ENCODE results near the gene TFDP1.

DNA sequence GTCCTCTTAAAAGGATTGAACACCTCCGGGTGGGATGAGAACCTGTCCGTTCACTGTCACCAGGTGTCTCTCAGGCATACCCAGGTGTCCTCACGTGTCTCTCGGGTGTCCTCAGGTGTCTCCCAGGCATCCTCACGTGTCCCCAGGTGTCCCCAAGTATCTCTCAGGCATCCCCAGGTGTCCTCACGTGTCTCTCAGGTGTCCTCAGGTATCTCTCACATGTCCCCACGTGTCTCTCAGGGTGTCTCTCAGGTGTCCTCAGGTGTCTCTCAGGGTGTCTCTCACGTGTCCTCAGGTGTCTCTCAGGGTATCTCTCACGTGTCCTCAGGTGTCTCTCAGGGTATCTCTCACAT lies 39.7 kb downstream of the TFDP1 start:
- TF ChIP-seq EZH2 (IDR thresholded peaks at IDR 0.05; ENCODE audit: insufficient read depth, poor library complexity, severe bottlenecking) (no peak), EZH2phosphoT487 (IDR thresholded peaks at IDR 0.05; ENCODE audit: insufficient read depth, low read depth) (no peak)
